ENCODE measurements around the gene TULP4.
"Not testable (repeated sequence)": the region's sequence is repeated elsewhere in the genome, so short reads cannot be mapped to it uniquely, and the experiment has no call there.

The TULP4 gene

GRCh38 chr6:158507174-158507573 is 194.9 kb downstream of the TULP4 start:
- DNase-seq = no peak

- no peak for DNase-seq
Observed at GRCh38 chr6:158508450-158508849, 196.2 kb downstream of the TULP4 start.

- DNase-seq = no peak
Observed at GRCh38 chr6:158509465-158509864, 197.2 kb downstream of the TULP4 start.

GRCh38 chr6:158512809-158513208 is 200.5 kb downstream of the TULP4 start:
- DNase-seq = no peak

- DNase-seq = no peak
Observed at GRCh38 chr6:158514176-158514575, 201.9 kb downstream of the TULP4 start.

- no peak for DNase-seq
Observed at GRCh38 chr6:158514991-158515390, 202.7 kb downstream of the TULP4 start.

GRCh38 chr6:158516098-158516497 is 203.8 kb downstream of the TULP4 start:
- DNase-seq = peak; percentile 24

- DNase-seq = no peak
Observed at GRCh38 chr6:158517038-158517437, 204.8 kb downstream of the TULP4 start.

- no peak for DNase-seq
Observed at GRCh38 chr6:158517581-158517980, 205.3 kb downstream of the TULP4 start.

GRCh38 chr6:158518191-158519127 is 206.2 kb downstream of the TULP4 start:
- peak; percentile 78 for DNase-seq

GRCh38 chr6:158519300-158519699 is 207.0 kb downstream of the TULP4 start:
- DNase-seq = no peak

- DNase-seq = no peak
Observed at GRCh38 chr6:158519761-158520160, 207.5 kb downstream of the TULP4 start.

GRCh38 chr6:158520975-158521374 is 208.7 kb downstream of the TULP4 start:
- not testable (repeated sequence) for DNase-seq

- DNase-seq = no peak
Observed at GRCh38 chr6:158521759-158522158, 209.5 kb downstream of the TULP4 start.

- DNase-seq = no peak
Observed at GRCh38 chr6:158522616-158523015, 210.4 kb downstream of the TULP4 start.

GRCh38 chr6:158524311-158524710 is 212.0 kb downstream of the TULP4 start:
- no peak for DNase-seq

- not testable (repeated sequence) for DNase-seq
Observed at GRCh38 chr6:158527858-158528257, 215.6 kb downstream of the TULP4 start.

- DNase-seq = no peak
Observed at GRCh38 chr6:158528826-158529225, 216.6 kb downstream of the TULP4 start.

- no peak for DNase-seq
Observed at GRCh38 chr6:158529629-158530028, 217.4 kb downstream of the TULP4 start.

GRCh38 chr6:158531566-158531965 is 219.3 kb downstream of the TULP4 start:
- no peak for DNase-seq

GRCh38 chr6:158531970-158532369 is 219.7 kb downstream of the TULP4 start:
- no peak for DNase-seq

GRCh38 chr6:158536084-158536890 is 224.0 kb downstream of the TULP4 start:
- peak; percentile 77 for DNase-seq

- peak; percentile 82 for DNase-seq
Observed at GRCh38 chr6:158536891-158537798, 224.9 kb downstream of the TULP4 start.
